IMR-90 (cell line): ENCODE measurements around the gene NFIX. TPM values are rescaled to one million over a fixed set of nuclear protein-coding genes. Genes with fewer than 3 reads are reported as not detected.

Experiments
- ATAC-seq: fragments of 200-7000 bp; cut with Tn5 transposase; 2 replicates; pipeline ENCODE4 v1.9.1; 2020; ENCODE audit warnings: low read depth, mild to moderate bottlenecking, moderate library complexity
- BruUV-seq: library from RNA; stranded (reverse); fragments of 400-500 nt; replicated peaks from 2 replicates; lab custom pipeline; 2021; lab: Mats Ljungman, UMichigan
- CTCF ChIA-PET: fragments of 300-600 bp; formaldehyde crosslinking; extraction: SDS; loops from one replicate; lab custom pipeline; 2021; ENCODE audit warnings: antibody characterized with exemption; lab: Yijun Ruan, JAX
- POLR2A ChIA-PET: fragments of 300-600 bp; sonication (Branson Sonifier 250); formaldehyde crosslinking; loops from one replicate; lab custom pipeline; 2022; ENCODE audit warnings: antibody characterized with exemption; ENCODE audit not compliant: unreplicated experiment; lab: Charles Lee
- DNase-seq: peaks from one replicate; pipeline ENCODE4 v3.0.0; 2013
- H2AFZ ChIP-seq: replicated peaks from 2 replicates; pipeline ENCODE3; 2013; ENCODE audit warnings: low read length, mild to moderate bottlenecking; ENCODE audit not compliant: poor library complexity
- H2AK5ac ChIP-seq: 2 replicates; pipeline ENCODE4 v1.6.1; 2013; ENCODE audit warnings: low read depth, low read length, inconsistent platforms
- H2AK9ac ChIP-seq: replicated peaks from 2 replicates; pipeline ENCODE3; 2013; ENCODE audit warnings: mild to moderate bottlenecking, low read depth, low read length, moderate library complexity; ENCODE audit not compliant: poor library complexity
- H2BK120ac ChIP-seq: 2 replicates; pipeline ENCODE4 v1.6.1; 2013; ENCODE audit warnings: low read depth, low read length, inconsistent platforms
- H2BK15ac ChIP-seq: 3 replicates; pipeline ENCODE4 v1.6.1; 2013; ENCODE audit warnings: low read depth, low read length, inconsistent platforms
- H2BK20ac ChIP-seq: 2 replicates; pipeline ENCODE4 v1.6.1; 2013; ENCODE audit warnings: low read depth, mild to moderate bottlenecking, inconsistent platforms, low read length, moderate library complexity
- H2BK5ac ChIP-seq: 2 replicates; pipeline ENCODE4 v1.6.1; 2013; ENCODE audit warnings: mild to moderate bottlenecking, low read depth, low read length, inconsistent platforms; ENCODE audit not compliant: poor library complexity, severe bottlenecking
- H3K14ac ChIP-seq: replicated peaks from 2 replicates; pipeline ENCODE4 v1.6.1; 2013; ENCODE audit warnings: low read depth, low read length, inconsistent platforms
- H3K18ac ChIP-seq: 2 replicates; pipeline ENCODE4 v1.6.1; 2013; ENCODE audit warnings: low read depth, low read length, control low read depth
- H3K23ac ChIP-seq: 2 replicates; pipeline ENCODE4 v1.6.1; 2013; ENCODE audit warnings: low read depth, low read length, inconsistent platforms
- H3K27ac ChIP-seq: 2 replicates; pipeline ENCODE4 v1.5.1; 2013; ENCODE audit warnings: mild to moderate bottlenecking, control low read depth, low read length; ENCODE audit not compliant: insufficient read depth
- H3K27me3 ChIP-seq: 2 replicates; pipeline ENCODE4 v1.6.1; 2013; ENCODE audit warnings: low read length; ENCODE audit not compliant: control insufficient read depth, insufficient read depth
- H3K36me3 ChIP-seq: 2 replicates; pipeline ENCODE4 v1.6.1; 2013; ENCODE audit warnings: low read length, mixed read lengths; ENCODE audit not compliant: control insufficient read depth, insufficient read depth
- H3K4ac ChIP-seq: 2 replicates; pipeline ENCODE4 v1.6.1; 2013; ENCODE audit warnings: low read depth, low read length, inconsistent platforms
- H3K4me1 ChIP-seq: 2 replicates; pipeline ENCODE4 v1.6.1; 2013; ENCODE audit warnings: low read length, mixed read lengths; ENCODE audit not compliant: control insufficient read depth, insufficient read depth
- H3K4me2 ChIP-seq: 2 replicates; pipeline ENCODE4 v1.6.1; 2013; ENCODE audit warnings: low read depth, mild to moderate bottlenecking, control low read depth, low read length, moderate library complexity
- H3K4me3 ChIP-seq: 2 replicates; pipeline ENCODE4 v1.5.1; 2013; ENCODE audit warnings: low read depth, mild to moderate bottlenecking, control low read depth, low read length, moderate library complexity; ENCODE audit not compliant: insufficient read depth
- H3K56ac ChIP-seq: 2 replicates; pipeline ENCODE4 v1.6.1; 2013; ENCODE audit warnings: low read length, inconsistent platforms; ENCODE audit not compliant: insufficient read depth; ENCODE audit errors: extremely low read depth
- H3K79me1 ChIP-seq, 2 experiments: 2 replicates each; pipeline ENCODE4 v1.6.1; 2013; ENCODE audit warnings: low read length in 2 of 2, inconsistent platforms in 1 of 2, low read depth in 1 of 2
- H3K9ac ChIP-seq: 2 replicates; pipeline ENCODE4 v1.6.1; 2013; ENCODE audit warnings: low read depth, low read length, control low read depth
- H3K9me1 ChIP-seq: 2 replicates; pipeline ENCODE4 v1.6.1; 2013; ENCODE audit warnings: low read length, inconsistent platforms; ENCODE audit not compliant: insufficient read depth
- H3K9me3 ChIP-seq: 2 replicates; pipeline ENCODE4 v1.6.1; 2013; ENCODE audit warnings: low read length; ENCODE audit not compliant: control insufficient read depth, insufficient read depth
- H4K20me1 ChIP-seq: 2 replicates; pipeline ENCODE4 v1.6.1; 2013; ENCODE audit warnings: low read length, inconsistent platforms; ENCODE audit not compliant: insufficient read depth
- H4K5ac ChIP-seq: 2 replicates; pipeline ENCODE4 v1.6.1; 2013; ENCODE audit warnings: mild to moderate bottlenecking, low read depth, low read length, control low read depth
- H4K8ac ChIP-seq, 2 experiments: 2 replicates each; pipeline ENCODE4 v1.6.1; 2013; ENCODE audit warnings: low read depth in 2 of 2, low read length in 2 of 2, control low read depth in 1 of 2, inconsistent platforms in 1 of 2
- H4K91ac ChIP-seq: 2 replicates; pipeline ENCODE4 v1.6.1; 2013; ENCODE audit warnings: low read depth, low read length, inconsistent platforms; ENCODE audit not compliant: insufficient read depth
- CTCF ChIP-seq: conservative IDR thresholded peaks from 2 replicates; pipeline ENCODE4 v1.5.1; 2012; ENCODE audit warnings: mild to moderate bottlenecking, low read depth, low read length, improper control_type of control experiment
- MAFK ChIP-seq: IDR thresholded peaks from 2 replicates; pipeline ENCODE4 v1.6.1; 2012; ENCODE audit warnings: low read depth, low read length, improper control_type of control experiment
- MXI1 ChIP-seq: IDR thresholded peaks from 2 replicates; pipeline ENCODE4 v1.6.1; 2012; ENCODE audit warnings: low read depth, mild to moderate bottlenecking, low read length, moderate library complexity, borderline replicate concordance
- RCOR1 ChIP-seq: IDR thresholded peaks from 2 replicates; pipeline ENCODE4 v1.6.1; 2012; ENCODE audit warnings: mild to moderate bottlenecking, low read length, improper control_type of control experiment; ENCODE audit not compliant: insufficient replicate concordance
- WGBS, 2 experiments: methylation state at CpG; one replicate each; pipeline versions ENCODE4 v1.1.5 to v1.1.7; 2013; ENCODE audit warnings: missing lambda C conversion rate in 2 of 2; ENCODE audit not compliant: insufficient read length in 1 of 2; ENCODE audit errors: extremely low coverage in 2 of 2; 5-methylcytosine and 5-hydroxymethylcytosine counted together
- dilution Hi-C: fragments of 300-500 bp; cut with HindIII; formaldehyde crosslinking; loops from one replicate; pipeline ENCODE4 v1.14.3; 2018; ENCODE audit warnings: low sequenced_read_pairs; ENCODE audit not compliant: unreplicated experiment
- in situ Hi-C: fragments of 300-500 bp; cut with MboI; formaldehyde crosslinking; loops from 3 replicates; pipeline ENCODE4 v1.14.3; 2019; ENCODE audit warnings: low sequenced_read_pairs, inconsistent platforms, mixed read lengths
- intact Hi-C: fragments of 100-400 bp; cut with micrococcal nuclease; formaldehyde crosslinking; loops from 2 replicates; pipeline ENCODE4 v1.10.0; 2022
- polyA plus RNA-seq, 3 experiments: library from polyadenylated mRNA; depleted of rRNA; stranded (reverse); fragments of >200 nt; gene quantifications; 2 replicates each; pipeline ENCODE4 v1.2.3, GENCODE V29; 2012; ENCODE audit warnings: low replicate concordance in 1 of 3
- total RNA-seq: library from RNA; depleted of rRNA; stranded (reverse); fragments of >200 nt; gene quantifications from 2 replicates; pipeline ENCODE4 v1.2.3, GENCODE V29; 2012

The NFIX gene
- total and polyA plus RNA-seq, 2 of the 4 experiments (the other 2 are of a cell fraction) = 10.2 to 47.7 TPM

DNA sequence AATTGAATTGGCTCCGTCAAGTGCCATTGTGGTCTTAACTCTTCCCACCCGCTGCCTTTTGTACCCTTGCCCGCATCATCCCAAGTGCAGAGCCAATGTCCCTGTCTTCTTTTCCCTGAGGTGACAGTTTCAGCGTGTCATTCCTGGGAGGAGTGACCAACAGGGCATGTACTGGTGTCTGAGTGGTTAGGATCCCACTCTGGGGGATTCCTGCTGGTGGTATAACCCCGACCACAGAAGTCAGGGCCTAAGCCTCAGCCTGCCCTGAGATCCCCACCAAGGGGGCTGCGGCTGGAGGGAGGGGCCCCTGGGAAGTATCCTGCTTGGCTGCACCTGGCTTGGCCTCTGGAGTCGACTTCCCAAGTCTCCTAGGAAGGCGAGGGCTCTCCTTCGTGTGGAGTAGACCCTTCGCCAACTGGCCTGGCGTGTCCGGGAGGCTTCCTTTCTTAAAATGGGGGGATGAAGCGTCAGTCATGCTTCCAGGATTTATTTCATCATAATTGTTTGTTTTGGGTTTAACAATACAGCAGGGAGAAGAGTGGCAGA, 40.6 kb downstream of the NFIX start:
- Histone ChIP-seq H4K5ac (no peak overlapping the region), H3K4me2 (no peak overlapping the region), H4K91ac (no peak overlapping the region), H3K4me1 (peaks cover 59% of the 10 kb centered on the region), H3K36me3 (peaks cover 19% of the 10 kb centered on the region; the same call in 1 of the 2 replicates), H2BK5ac (no peak overlapping the region), H3K9me3 (no peaks in the 10 kb centered on the region), H2AK9ac (no peak overlapping the region), H4K8ac (no peak overlapping the region), H3K4me3 (no peak overlapping the region), H3K9ac (no peak overlapping the region), H3K14ac (no peak overlapping the region), H2AFZ (no peak overlapping the region), H3K27ac (no peak overlapping the region), H3K27me3 (no peaks in the 10 kb centered on the region), H2BK20ac (no peak overlapping the region), H2AK5ac (peak overlapping the region; percentile 23; the same call in 1 of the 2 replicates), H4K20me1 (peaks cover 12% of the 10 kb centered on the region), H2BK15ac (no peak overlapping the region), H3K4ac (no peak overlapping the region), H2BK120ac (no peak overlapping the region), H3K23ac (no peak overlapping the region), H3K56ac (no peak overlapping the region), H3K18ac (no peak overlapping the region), H3K9me1 (peaks cover 53% of the 10 kb centered on the region), H3K79me1 (peaks cover 70 to 99% of the 10 kb centered on the region in 2 experiments)
- BruUV-seq = no TSS peak
- DNase-seq = no peak
- in situ Hi-C loops = no loop called here
- TF ChIP-seq RCOR1 = no peak
- TF ChIP-seq MAFK = no peak
- TF ChIP-seq CTCF = no peak
- no peak for TF ChIP-seq MXI1
- ATAC-seq = no peak
- intact Hi-C loops = no loop called here
- ChIA-PET POLR2A (no interaction called here), CTCF (no interaction called here)
- dilution Hi-C loops = no loop called here
- WGBS, 2 experiments = 86% methylated on average over 5 of the region's 13 CpGs; no CpG with 5 or more reads in 1 of the 2 experiments
